Large intestine (tissue), 3 donors: ENCODE data around the gene PI4KA. TPM values are rescaled to one million over a fixed set of nuclear protein-coding genes. Genes with fewer than 3 reads are reported as not detected.

Experiments used
- DNase-seq, 2 donors: peaks; one replicate each; pipeline versions ENCODE4 v3.0.0 to v3.0.0-alpha.2; 2013
- H3K27ac ChIP-seq: one replicate; pipeline ENCODE4 v1.5.1; 2013; ENCODE audit warnings: low read length
- H3K27me3 ChIP-seq: 2 replicates; pipeline ENCODE4 v1.6.1; 2013; ENCODE audit warnings: low read length; ENCODE audit not compliant: control insufficient read depth, insufficient read depth
- H3K36me3 ChIP-seq: 2 replicates; pipeline ENCODE4 v1.6.1; 2013; ENCODE audit warnings: low read length; ENCODE audit not compliant: control insufficient read depth, insufficient read depth
- H3K4me1 ChIP-seq: one replicate; pipeline ENCODE4 v1.6.1; 2013; ENCODE audit warnings: low read length; ENCODE audit not compliant: control insufficient read depth, insufficient read depth
- H3K4me3 ChIP-seq: one replicate; pipeline ENCODE4 v1.5.1; 2013; ENCODE audit warnings: low read length
- H3K9me3 ChIP-seq: one replicate; pipeline ENCODE4 v1.6.1; 2013; ENCODE audit warnings: mild to moderate bottlenecking, low read depth, low read length, moderate library complexity; ENCODE audit not compliant: control insufficient read depth
- WGBS: methylation state at CpG from one replicate; pipeline ENCODE4 v1.1.5; 2013; ENCODE audit warnings: low lambda C conversion rate; ENCODE audit not compliant: insufficient coverage; 5-methylcytosine and 5-hydroxymethylcytosine counted together
- polyA plus RNA-seq: library from polyadenylated mRNA; unstranded; fragments of 120-200 nt; gene quantifications from one replicate; pipeline ENCODE4 v1.2.1, GENCODE V29; 2013

The PI4KA gene
- polyA plus RNA-seq, 1 donor = 79.8 TPM

- DNase-seq = no peak
- Histone ChIP-seq H3K9me3 (no peaks in the 10 kb centered on the region), H3K4me1 (no peaks in the 10 kb centered on the region), H3K36me3 (peaks cover 53% of the 10 kb centered on the region), H3K27ac (no peak overlapping the region), H3K27me3 (no peaks in the 10 kb centered on the region), H3K4me3 (no peak overlapping the region)
- WGBS = 100% methylated on average over 1 of the region's 3 CpGs
These were observed 40.1 kb downstream of the PI4KA start for GRCh38 chr22:20818471-20818870.

GRCh38 chr22:20816559-20816958 lies 42.1 kb downstream of the PI4KA start:
- H3K4me1 ChIP-seq = no peaks in the 10 kb centered on the region
- H3K4me3 ChIP-seq = no peak overlapping the region
- no peaks in the 10 kb centered on the region for H3K9me3 ChIP-seq
- H3K27ac ChIP-seq = no peak overlapping the region
- no peak for DNase-seq
- no peaks in the 10 kb centered on the region for H3K27me3 ChIP-seq
- peaks cover 61% of the 10 kb centered on the region for H3K36me3 ChIP-seq
- WGBS = no CpG with 5 or more reads among the region's 6 CpGs

GRCh38 chr22:20815477-20816050 lies 43.0 kb downstream of the PI4KA start:
- no peak overlapping the region for H3K27ac ChIP-seq
- H3K4me1 ChIP-seq = no peaks in the 10 kb centered on the region
- WGBS = 79% methylated on average over 2 of the region's 9 CpGs
- peaks cover 69% of the 10 kb centered on the region for H3K36me3 ChIP-seq
- no peak overlapping the region for H3K4me3 ChIP-seq
- no peaks in the 10 kb centered on the region for H3K27me3 ChIP-seq
- DNase-seq = no peak
- no peaks in the 10 kb centered on the region for H3K9me3 ChIP-seq

GRCh38 chr22:20814221-20814808 lies 44.3 kb downstream of the PI4KA start:
- no peak for DNase-seq
- H3K27me3 ChIP-seq = no peaks in the 10 kb centered on the region
- H3K36me3 ChIP-seq = peaks cover 71% of the 10 kb centered on the region
- H3K9me3 ChIP-seq = no peaks in the 10 kb centered on the region
- no peaks in the 10 kb centered on the region for H3K4me1 ChIP-seq
- 71% methylated on average over 1 of the region's 5 CpGs for WGBS
- H3K4me3 ChIP-seq = no peak overlapping the region
- H3K27ac ChIP-seq = no peak overlapping the region

- WGBS = no CpG with 5 or more reads among the region's 4 CpGs
- Histone ChIP-seq H3K36me3 (peaks cover 68% of the 10 kb centered on the region), H3K9me3 (no peaks in the 10 kb centered on the region), H3K27ac (no peak overlapping the region), H3K27me3 (no peaks in the 10 kb centered on the region), H3K4me1 (no peaks in the 10 kb centered on the region), H3K4me3 (no peak overlapping the region)
- no peak for DNase-seq
These were observed 45.6 kb downstream of the PI4KA start for GRCh38 chr22:20813056-20813455.

GRCh38 chr22:20811971-20812660 lies 46.5 kb downstream of the PI4KA start:
- Histone ChIP-seq H3K4me3 (no peak overlapping the region), H3K4me1 (no peaks in the 10 kb centered on the region), H3K9me3 (no peaks in the 10 kb centered on the region), H3K27me3 (no peaks in the 10 kb centered on the region), H3K36me3 (peaks cover 65% of the 10 kb centered on the region), H3K27ac (no peak overlapping the region)
- WGBS = no CpG with 5 or more reads among the region's 5 CpGs
- DNase-seq = no peak

- Histone ChIP-seq H3K4me3 (no peak overlapping the region), H3K27me3 (no peaks in the 10 kb centered on the region), H3K9me3 (no peaks in the 10 kb centered on the region), H3K4me1 (no peaks in the 10 kb centered on the region), H3K27ac (no peak overlapping the region), H3K36me3 (peaks cover 65% of the 10 kb centered on the region)
- no peak for DNase-seq
- 100% methylated on average over 1 of the region's 1 CpG for WGBS
These were observed 47.4 kb downstream of the PI4KA start for GRCh38 chr22:20811171-20811570.

- Histone ChIP-seq H3K4me3 (no peak overlapping the region), H3K36me3 (peaks cover 66% of the 10 kb centered on the region), H3K9me3 (no peaks in the 10 kb centered on the region), H3K27ac (no peak overlapping the region), H3K4me1 (no peaks in the 10 kb centered on the region), H3K27me3 (no peaks in the 10 kb centered on the region)
- no peak for DNase-seq
- 40% methylated on average over 1 of the region's 9 CpGs for WGBS
These were observed 48.0 kb downstream of the PI4KA start for GRCh38 chr22:20810645-20811044.

- no peaks in the 10 kb centered on the region for H3K9me3 ChIP-seq
- H3K27ac ChIP-seq = no peak overlapping the region
- no CpG with 5 or more reads among the region's 6 CpGs for WGBS
- H3K4me1 ChIP-seq = no peaks in the 10 kb centered on the region
- no peak for DNase-seq
- no peaks in the 10 kb centered on the region for H3K27me3 ChIP-seq
- no peak overlapping the region for H3K4me3 ChIP-seq
- H3K36me3 ChIP-seq = peaks cover 69% of the 10 kb centered on the region
These were observed 48.9 kb downstream of the PI4KA start for GRCh38 chr22:20809538-20810185.

GRCh38 chr22:20808844-20809243 lies 49.8 kb downstream of the PI4KA start:
- WGBS = 100% methylated on average over 1 of the region's 4 CpGs
- no peaks in the 10 kb centered on the region for H3K4me1 ChIP-seq
- H3K9me3 ChIP-seq = no peaks in the 10 kb centered on the region
- no peak overlapping the region for H3K27ac ChIP-seq
- no peaks in the 10 kb centered on the region for H3K27me3 ChIP-seq
- no peak for DNase-seq
- peaks cover 75% of the 10 kb centered on the region for H3K36me3 ChIP-seq
- no peak overlapping the region for H3K4me3 ChIP-seq
